HCT116 (cell line): ENCODE results near the gene TRMT10C.

Experiments
- CEBPB ChIP-seq: IDR thresholded peaks from 2 replicates; pipeline ENCODE4 v1.6.1; 2012; ENCODE audit warnings: low read depth
- EZH2 ChIP-seq: fragments of 200-600 bp; sonication (generic); IDR thresholded peaks from 2 replicates; pipeline ENCODE4 v1.6.1; 2017; ENCODE audit warnings: antibody characterized with exemption, mixed run types
- FOSL1 ChIP-seq: IDR thresholded peaks from 2 replicates; pipeline ENCODE4 v1.6.1; 2012; ENCODE audit warnings: low read depth
- ZNF274 ChIP-seq: fragments of 200-500 bp; sonication (Bioruptor generic); IDR thresholded peaks from 2 replicates; pipeline ENCODE4 v1.6.1; 2014; ENCODE audit warnings: mild to moderate bottlenecking, low read depth, low read length, inconsistent platforms
- TF ChIP-seq, protein P1 (sequence below), 3 experiments: fragments of 200-600 bp in 1 of 3; sonication (generic) in 1 of 3; IDR thresholded peaks in 2 of 3; conservative IDR thresholded peaks in 1 of 3; 2 replicates each; pipeline ENCODE4 v1.5.1; 2012 to 2017; ENCODE audit warnings: low read depth in 2 of 3, low read length in 2 of 3, antibody characterized with exemption in 1 of 3, borderline replicate concordance in 1 of 3, control low read depth in 1 of 3, mild to moderate bottlenecking in 1 of 3, mixed read lengths in 1 of 3, mixed run types in 1 of 3, moderate library complexity in 1 of 3; ENCODE audit not compliant: insufficient read depth in 1 of 3

DNA sequence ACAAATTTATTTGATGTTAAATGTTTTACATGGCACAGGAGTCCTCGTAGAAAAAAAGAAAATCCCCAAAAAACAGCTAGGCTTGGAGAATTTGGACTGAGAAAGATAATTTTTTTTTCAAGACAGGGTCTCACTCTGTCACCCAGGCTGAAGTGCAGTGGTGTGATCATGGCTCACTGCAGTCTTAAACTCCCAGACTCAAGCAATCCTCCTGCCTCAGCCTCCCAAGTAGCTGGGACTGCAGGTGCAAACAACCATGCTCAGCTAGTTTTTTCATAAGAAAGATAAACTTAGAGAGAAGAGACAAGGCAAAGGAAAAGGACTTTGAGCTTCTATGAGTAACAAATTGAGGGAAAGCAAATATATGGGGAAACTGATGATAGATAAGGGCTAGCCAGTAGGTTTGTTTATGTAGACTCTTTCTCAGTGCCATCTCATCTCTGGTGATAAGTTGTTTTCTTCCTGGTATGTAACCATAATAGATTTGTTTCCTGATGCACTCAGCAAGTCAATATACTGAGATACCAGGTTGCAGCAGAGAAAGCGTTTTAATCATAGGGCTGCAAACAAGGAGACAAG, 13.1 kb upstream of the TRMT10C start:
- TF ChIP-seq EZH2 (no peak), FOSL1 (no peak), ZNF274 (no peak), CEBPB (no peak)
- TF ChIP-seq, protein P1, sequence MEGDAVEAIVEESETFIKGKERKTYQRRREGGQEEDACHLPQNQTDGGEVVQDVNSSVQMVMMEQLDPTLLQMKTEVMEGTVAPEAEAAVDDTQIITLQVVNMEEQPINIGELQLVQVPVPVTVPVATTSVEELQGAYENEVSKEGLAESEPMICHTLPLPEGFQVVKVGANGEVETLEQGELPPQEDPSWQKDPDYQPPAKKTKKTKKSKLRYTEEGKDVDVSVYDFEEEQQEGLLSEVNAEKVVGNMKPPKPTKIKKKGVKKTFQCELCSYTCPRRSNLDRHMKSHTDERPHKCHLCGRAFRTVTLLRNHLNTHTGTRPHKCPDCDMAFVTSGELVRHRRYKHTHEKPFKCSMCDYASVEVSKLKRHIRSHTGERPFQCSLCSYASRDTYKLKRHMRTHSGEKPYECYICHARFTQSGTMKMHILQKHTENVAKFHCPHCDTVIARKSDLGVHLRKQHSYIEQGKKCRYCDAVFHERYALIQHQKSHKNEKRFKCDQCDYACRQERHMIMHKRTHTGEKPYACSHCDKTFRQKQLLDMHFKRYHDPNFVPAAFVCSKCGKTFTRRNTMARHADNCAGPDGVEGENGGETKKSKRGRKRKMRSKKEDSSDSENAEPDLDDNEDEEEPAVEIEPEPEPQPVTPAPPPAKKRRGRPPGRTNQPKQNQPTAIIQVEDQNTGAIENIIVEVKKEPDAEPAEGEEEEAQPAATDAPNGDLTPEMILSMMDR (IDR thresholded peaks at IDR 0.05 in 2 of 3, conservative IDR thresholded peaks at IDR 0.05 in 1 of 3; ENCODE audit: borderline replicate concordance in 1 of 3, insufficient read depth in 1 of 3, low read depth in 2 of 3, low read length in 2 of 3), result no peak
